Measurements from ENCODE around the gene MPV17L2.

- peak; percentile 49 for TF ChIP-seq CTCF (IDR thresholded peaks at IDR 0.05; ENCODE audit: low read length)
- TF ChIP-seq EZH2 (optimal IDR thresholded peaks at IDR 0.05; ENCODE audit: low read depth, low read length), result no peak
These were observed 36.5 kb downstream of the MPV17L2 start for GRCh38 chr19:18229474-18229873.

Data from MM.1S (cell line).